ENCODE results near the gene SMYD5.
"Not testable (repeated sequence)": the region's sequence is repeated elsewhere in the genome, so short reads cannot be mapped to it uniquely, and the experiment has no call there.

Gene SMYD5

GRCh38 chr2:73176881-73177644 lies 37.0 kb upstream of the SMYD5 start:
- Histone ChIP-seq H3K4me1 (ENCODE audit: control insufficient read depth in 1 of 2, insufficient read depth in 2 of 2, low read length in 2 of 2) (peaks cover 7 to 25% of the 10 kb centered on the region in 2 donors), H3K27me3 (ENCODE audit: low read depth, low read length) (peaks cover 39% of the 10 kb centered on the region)

GRCh38 chr2:73177645-73178255 lies 36.3 kb upstream of the SMYD5 start:
- Histone ChIP-seq H3K27ac (ENCODE audit: low read length) (no peak overlapping the region), H3K4me1 (ENCODE audit: control insufficient read depth in 1 of 2, insufficient read depth in 2 of 2, low read length in 2 of 2) (peaks cover 7 to 25% of the 10 kb centered on the region in 2 donors), H3K36me3 (ENCODE audit: control insufficient read depth in 1 of 2, insufficient read depth in 2 of 2, low read length in 2 of 2) (no peaks in the 10 kb centered on the region), H3K27me3 (ENCODE audit: low read depth, low read length) (peaks cover 39% of the 10 kb centered on the region), H3K9me3 (ENCODE audit: control insufficient read depth in 1 of 2, low read length in 2 of 2) (no peaks in the 10 kb centered on the region), H3K4me3 (ENCODE audit: low read depth in 1 of 2, low read length in 2 of 2) (peak overlapping the region in 1 of 2 donors; percentile 63)

More at GRCh38 chr2:73176881-73177644, 37.0 kb upstream of the SMYD5 start:
- H3K36me3 ChIP-seq (ENCODE audit: control insufficient read depth in 1 of 2, insufficient read depth in 2 of 2, low read length in 2 of 2), result no peaks in the 10 kb centered on the region
- H3K4me3 ChIP-seq (ENCODE audit: low read depth in 1 of 2, low read length in 2 of 2), result peak overlapping the region; percentile 60 to 63
- no peaks in the 10 kb centered on the region for H3K9me3 ChIP-seq (ENCODE audit: control insufficient read depth in 1 of 2, low read length in 2 of 2)
- peak overlapping the region; percentile 58 for H3K27ac ChIP-seq (ENCODE audit: low read length)

GRCh38 chr2:73185965-73186364 lies 28.1 kb upstream of the SMYD5 start:
- Histone ChIP-seq H3K9me3 (ENCODE audit: control insufficient read depth in 1 of 2, low read length in 2 of 2) (peaks cover 0 to 8% of the 10 kb centered on the region in 2 donors), H3K36me3 (ENCODE audit: control insufficient read depth in 1 of 2, insufficient read depth in 2 of 2, low read length in 2 of 2) (no peaks in the 10 kb centered on the region), H3K4me3 (ENCODE audit: low read depth in 1 of 2, low read length in 2 of 2) (no peak overlapping the region), H3K4me1 (ENCODE audit: control insufficient read depth in 1 of 2, insufficient read depth in 2 of 2, low read length in 2 of 2) (no peaks in the 10 kb centered on the region), H3K27me3 (ENCODE audit: low read depth, low read length) (peaks cover 5% of the 10 kb centered on the region), H3K27ac (ENCODE audit: low read length) (no peak overlapping the region)

- Histone ChIP-seq H3K36me3 (ENCODE audit: control insufficient read depth in 1 of 2, insufficient read depth in 2 of 2, low read length in 2 of 2) (no peaks in the 10 kb centered on the region), H3K4me3 (ENCODE audit: low read depth in 1 of 2, low read length in 2 of 2) (no peak overlapping the region), H3K27me3 (ENCODE audit: low read depth, low read length) (peaks cover 5% of the 10 kb centered on the region), H3K9me3 (ENCODE audit: control insufficient read depth in 1 of 2, low read length in 2 of 2) (peaks cover 0 to 8% of the 10 kb centered on the region in 2 donors), H3K27ac (ENCODE audit: low read length) (no peak overlapping the region), H3K4me1 (ENCODE audit: control insufficient read depth in 1 of 2, insufficient read depth in 2 of 2, low read length in 2 of 2) (no peaks in the 10 kb centered on the region)
Measured at GRCh38 chr2:73187549-73187948, 26.5 kb upstream of the SMYD5 start.

- H3K4me3 ChIP-seq (ENCODE audit: low read depth in 1 of 2, low read length in 2 of 2), result no peak overlapping the region
- no peaks in the 10 kb centered on the region for H3K9me3 ChIP-seq (ENCODE audit: control insufficient read depth in 1 of 2, low read length in 2 of 2)
- H3K4me1 ChIP-seq (ENCODE audit: control insufficient read depth in 1 of 2, insufficient read depth in 2 of 2, low read length in 2 of 2), result peaks cover 0 to 7% of the 10 kb centered on the region in 2 donors
- H3K27me3 ChIP-seq (ENCODE audit: low read depth, low read length), result peaks cover 9% of the 10 kb centered on the region
- no peaks in the 10 kb centered on the region for H3K36me3 ChIP-seq (ENCODE audit: control insufficient read depth in 1 of 2, insufficient read depth in 2 of 2, low read length in 2 of 2)
- no peak overlapping the region for H3K27ac ChIP-seq (ENCODE audit: low read length)
Measured at GRCh38 chr2:73197579-73197978, 16.5 kb upstream of the SMYD5 start.

- not testable (repeated sequence) for H3K27ac ChIP-seq (ENCODE audit: low read length); H3K9me3 ChIP-seq (ENCODE audit: control insufficient read depth in 1 of 2, low read length in 2 of 2); H3K36me3 ChIP-seq (ENCODE audit: control insufficient read depth in 1 of 2, insufficient read depth in 2 of 2, low read length in 2 of 2); H3K4me3 ChIP-seq (ENCODE audit: low read depth in 1 of 2, low read length in 2 of 2)
- Histone ChIP-seq H3K4me1 (ENCODE audit: control insufficient read depth in 1 of 2, insufficient read depth in 2 of 2, low read length in 2 of 2) (peaks cover 0 to 17% of the 10 kb centered on the region in 2 donors), H3K27me3 (ENCODE audit: low read depth, low read length) (peaks cover 23% of the 10 kb centered on the region)
Measured at GRCh38 chr2:73200281-73200680, 13.8 kb upstream of the SMYD5 start.

- Histone ChIP-seq H3K4me3 (ENCODE audit: low read depth in 1 of 2, low read length in 2 of 2) (peak within 1 kb of the TSS in 1 of 2 donors; percentile 54), H3K9me3 (ENCODE audit: control insufficient read depth in 1 of 2, low read length in 2 of 2) (no peaks in the 10 kb centered on the region), H3K27me3 (ENCODE audit: low read depth, low read length) (peaks cover 23% of the 10 kb centered on the region), H3K4me1 (ENCODE audit: control insufficient read depth in 1 of 2, insufficient read depth in 2 of 2, low read length in 2 of 2) (peaks cover 0 to 17% of the 10 kb centered on the region in 2 donors), H3K27ac (ENCODE audit: low read length) (no peak within 1 kb of the TSS), H3K36me3 (ENCODE audit: control insufficient read depth in 1 of 2, insufficient read depth in 2 of 2, low read length in 2 of 2) (no peaks in the 10 kb centered on the region)
Measured at GRCh38 chr2:73202156-73203054, 11.6 kb upstream of the SMYD5 start, which contains the start of gene NOTO. Gene NOTO (plus strand): TSS chr2:73202574. CDS start chr2:73202667, 93 bp downstream.

GRCh38 chr2:73203055-73203681 lies 10.9 kb upstream of the SMYD5 start:
- peaks cover 0 to 17% of the 10 kb centered on the region in 2 donors for H3K4me1 ChIP-seq (ENCODE audit: control insufficient read depth in 1 of 2, insufficient read depth in 2 of 2, low read length in 2 of 2)
- no peaks in the 10 kb centered on the region for H3K9me3 ChIP-seq (ENCODE audit: control insufficient read depth in 1 of 2, low read length in 2 of 2)
- H3K4me3 ChIP-seq (ENCODE audit: low read depth in 1 of 2, low read length in 2 of 2), result peak overlapping the region in 1 of 2 donors; percentile 54
- peaks cover 23% of the 10 kb centered on the region for H3K27me3 ChIP-seq (ENCODE audit: low read depth, low read length)
- no peak overlapping the region for H3K27ac ChIP-seq (ENCODE audit: low read length)
- H3K36me3 ChIP-seq (ENCODE audit: control insufficient read depth in 1 of 2, insufficient read depth in 2 of 2, low read length in 2 of 2), result no peaks in the 10 kb centered on the region

GRCh38 chr2:73205611-73206010 lies 8.4 kb upstream of the SMYD5 start:
- H3K9me3 ChIP-seq (ENCODE audit: control insufficient read depth in 1 of 2, low read length in 2 of 2), result no peaks in the 10 kb centered on the region
- peaks cover 0 to 17% of the 10 kb centered on the region in 2 donors for H3K4me1 ChIP-seq (ENCODE audit: control insufficient read depth in 1 of 2, insufficient read depth in 2 of 2, low read length in 2 of 2)
- peaks cover 23% of the 10 kb centered on the region for H3K27me3 ChIP-seq (ENCODE audit: low read depth, low read length)
- H3K27ac ChIP-seq (ENCODE audit: low read length), result no peak overlapping the region
- H3K4me3 ChIP-seq (ENCODE audit: low read depth in 1 of 2, low read length in 2 of 2), result no peak overlapping the region
- no peaks in the 10 kb centered on the region for H3K36me3 ChIP-seq (ENCODE audit: control insufficient read depth in 1 of 2, insufficient read depth in 2 of 2, low read length in 2 of 2)

GRCh38 chr2:73208258-73208657 lies 5.8 kb upstream of the SMYD5 start:
- Histone ChIP-seq H3K27ac (ENCODE audit: low read length) (no peak overlapping the region), H3K4me3 (ENCODE audit: low read depth in 1 of 2, low read length in 2 of 2) (no peak overlapping the region), H3K27me3 (ENCODE audit: low read depth, low read length) (peaks cover 8% of the 10 kb centered on the region), H3K36me3 (ENCODE audit: control insufficient read depth in 1 of 2, insufficient read depth in 2 of 2, low read length in 2 of 2) (no peaks in the 10 kb centered on the region), H3K4me1 (ENCODE audit: control insufficient read depth in 1 of 2, insufficient read depth in 2 of 2, low read length in 2 of 2) (peaks cover 0 to 3% of the 10 kb centered on the region in 2 donors), H3K9me3 (ENCODE audit: control insufficient read depth in 1 of 2, low read length in 2 of 2) (no peaks in the 10 kb centered on the region)

Data from muscle layer of duodenum (tissue), 2 donors.